GM19328 (cell line): ENCODE results near the gene DIO3.

ENCODE experiments used
- ATAC-seq: cut with Tn5 transposase; IDR thresholded peaks from one replicate; pipeline ENCODE4 v1.9.1; 2021; ENCODE audit warnings: mild to moderate bottlenecking, moderate library complexity; ENCODE audit not compliant: unreplicated experiment

Gene DIO3

DNA sequence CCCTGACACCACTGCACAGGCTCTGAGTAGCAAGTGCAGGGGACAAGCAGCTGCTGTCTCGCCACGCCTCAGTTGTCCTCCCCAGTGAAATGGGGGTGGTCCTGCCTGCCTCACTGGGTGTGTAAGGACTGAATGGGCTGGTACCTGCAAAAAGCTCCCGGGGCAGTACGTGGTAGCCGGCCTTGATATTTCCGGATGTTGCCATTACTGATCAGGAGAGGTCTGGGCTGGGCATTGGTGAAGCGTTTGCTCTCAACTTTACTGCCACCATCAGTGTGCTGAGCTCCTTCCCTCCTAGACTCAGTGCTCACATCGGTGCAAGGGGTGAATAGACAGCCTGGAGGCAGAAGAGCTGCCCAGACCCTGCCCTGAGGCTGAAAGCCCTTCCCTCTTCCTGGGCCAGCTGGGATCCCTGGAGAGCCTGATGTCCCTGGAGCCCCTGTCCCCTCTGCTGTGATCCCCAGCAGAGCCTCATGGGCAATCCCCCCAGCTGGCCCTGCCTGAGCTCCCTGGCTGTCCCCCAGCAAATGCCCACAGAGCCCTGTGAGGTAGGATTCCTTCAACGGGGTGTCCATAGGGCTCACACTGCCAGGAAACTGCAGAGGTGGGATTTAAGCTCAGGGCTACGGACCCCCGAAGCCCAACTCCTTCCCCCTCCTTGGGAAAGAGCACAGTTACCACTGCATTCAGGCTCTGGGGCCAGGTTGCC is 18.2 kb downstream of the DIO3 start:
- no peak for ATAC-seq

DNA sequence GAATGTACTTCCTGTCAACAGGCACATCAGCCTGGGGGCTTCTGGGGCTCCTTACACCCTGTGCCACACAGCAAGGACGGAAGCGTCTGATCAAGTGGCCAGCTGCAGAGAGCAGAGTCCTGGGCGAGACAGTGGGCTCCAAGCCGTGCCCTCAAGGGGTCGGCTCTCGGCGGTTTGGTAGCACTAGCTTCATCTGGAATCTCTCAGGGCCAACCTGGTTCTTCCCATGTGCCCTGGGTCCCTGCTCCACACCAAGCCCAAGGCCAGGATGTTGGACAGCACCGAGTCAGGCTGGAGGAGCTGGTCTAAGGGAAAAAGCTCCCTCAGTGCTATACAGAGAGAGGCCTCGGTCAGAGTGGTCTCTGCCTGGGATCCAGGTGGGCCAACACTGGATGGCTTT is 20.5 kb downstream of the DIO3 start:
- ATAC-seq: no peak

DNA sequence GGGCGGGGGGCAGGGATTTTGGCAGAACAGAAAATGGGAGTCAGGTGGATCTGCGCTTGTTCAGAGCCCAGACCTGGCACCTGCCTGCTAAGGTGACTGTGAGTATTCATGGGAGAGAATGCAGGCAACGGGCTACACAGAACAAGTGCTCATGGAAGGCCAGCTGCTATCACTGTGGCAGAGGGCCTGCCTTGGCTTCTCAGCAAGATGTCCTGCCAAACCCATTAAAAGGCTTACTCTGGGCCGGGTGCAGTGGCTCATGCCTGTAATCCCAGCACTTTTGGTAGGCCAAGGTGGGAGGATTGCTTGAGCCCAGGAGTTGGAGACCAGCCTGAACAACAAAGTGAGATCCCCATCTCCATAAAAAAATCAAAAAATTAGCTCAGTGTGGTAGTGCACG is 21.0 kb downstream of the DIO3 start:
- ATAC-seq: no peak

DNA sequence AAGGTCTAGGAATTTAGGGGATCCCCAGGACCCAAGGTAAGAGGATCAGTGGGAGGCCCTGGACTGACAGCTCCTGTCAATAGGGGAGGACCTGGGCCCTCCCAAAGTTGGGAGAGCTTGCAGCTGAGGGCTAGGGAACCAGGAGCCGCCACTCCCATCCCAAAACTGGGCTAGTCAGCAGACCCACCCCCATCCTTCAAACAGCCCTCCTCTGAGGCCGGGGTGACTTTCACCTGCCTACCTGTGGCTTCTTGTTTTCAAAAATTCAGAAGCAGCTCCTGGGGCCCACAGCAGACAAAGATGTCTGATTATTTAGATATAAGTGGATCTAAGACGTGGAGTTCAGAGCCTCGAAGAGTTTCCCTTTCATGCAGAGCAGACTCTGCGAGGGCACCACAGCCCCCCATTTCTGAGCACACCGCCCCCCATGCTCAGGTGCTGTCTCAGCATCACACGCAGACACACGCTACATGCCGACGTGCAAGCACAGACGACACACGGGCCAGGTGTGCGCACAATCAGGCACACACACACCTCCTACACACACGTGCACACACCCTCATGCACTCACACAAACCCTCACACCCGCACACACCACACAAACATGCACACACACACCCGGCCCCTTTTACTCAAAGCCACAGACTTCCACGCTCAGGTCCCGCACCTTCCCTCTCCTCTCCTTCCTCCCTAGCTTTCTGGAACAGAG is 21.9 kb downstream of the DIO3 start:
- no peak for ATAC-seq

DNA sequence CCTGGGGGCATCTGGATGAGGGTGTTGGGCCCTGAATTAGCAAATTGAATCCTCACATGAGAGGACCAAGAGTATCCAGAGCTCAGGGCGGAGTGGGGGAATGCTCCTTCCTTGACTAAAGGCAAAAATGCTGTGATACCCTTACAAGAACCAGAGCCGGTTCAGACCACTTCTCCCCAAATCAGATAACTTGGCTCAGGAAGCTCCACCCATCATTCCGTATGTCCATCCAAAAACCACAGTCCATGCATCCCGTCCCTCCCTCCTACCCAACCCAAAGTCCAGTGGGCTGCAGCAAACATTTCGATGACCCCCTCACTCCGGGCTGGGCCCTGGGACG is 22.4 kb downstream of the DIO3 start:
- no peak for ATAC-seq

DNA sequence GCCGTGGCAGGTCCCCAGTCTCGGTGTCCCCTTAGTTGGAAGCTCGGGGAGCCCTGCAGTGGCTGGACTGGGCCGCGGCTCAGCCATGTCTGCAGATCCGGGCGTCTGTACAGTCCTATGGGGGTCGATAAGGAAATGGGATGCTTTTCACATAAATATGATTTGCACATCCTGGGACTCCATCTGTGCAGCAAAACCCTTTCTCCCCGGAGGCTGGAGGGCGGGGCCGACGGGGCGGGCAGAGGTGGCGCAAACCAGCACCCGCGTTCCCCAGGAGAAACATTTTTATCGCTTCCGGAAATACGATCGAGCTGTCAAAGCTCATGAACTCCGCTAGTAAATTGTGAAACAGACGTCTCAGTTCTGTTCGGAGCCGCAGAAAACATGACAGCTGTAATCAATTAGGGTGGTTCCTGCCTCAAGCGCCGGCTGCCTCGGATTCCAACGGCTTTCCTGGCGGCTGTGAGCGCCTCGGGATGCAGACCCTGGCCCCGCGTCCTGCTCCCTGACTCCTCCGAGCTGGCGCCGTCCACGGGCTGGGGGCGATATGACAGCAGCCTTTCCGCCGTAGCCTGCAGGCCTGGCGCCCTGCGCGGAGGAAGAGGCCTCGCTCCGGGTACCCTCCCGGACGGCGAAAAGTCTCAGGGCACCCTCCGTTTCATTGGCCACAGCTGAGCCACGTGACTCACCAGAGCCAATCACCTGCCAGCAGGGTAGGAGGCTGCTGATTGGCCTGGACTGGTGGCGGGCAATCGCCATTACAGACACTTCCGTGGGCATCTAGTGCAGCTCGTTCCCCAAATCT is 23.0 kb downstream of the DIO3 start:
- ATAC-seq: no peak

DNA sequence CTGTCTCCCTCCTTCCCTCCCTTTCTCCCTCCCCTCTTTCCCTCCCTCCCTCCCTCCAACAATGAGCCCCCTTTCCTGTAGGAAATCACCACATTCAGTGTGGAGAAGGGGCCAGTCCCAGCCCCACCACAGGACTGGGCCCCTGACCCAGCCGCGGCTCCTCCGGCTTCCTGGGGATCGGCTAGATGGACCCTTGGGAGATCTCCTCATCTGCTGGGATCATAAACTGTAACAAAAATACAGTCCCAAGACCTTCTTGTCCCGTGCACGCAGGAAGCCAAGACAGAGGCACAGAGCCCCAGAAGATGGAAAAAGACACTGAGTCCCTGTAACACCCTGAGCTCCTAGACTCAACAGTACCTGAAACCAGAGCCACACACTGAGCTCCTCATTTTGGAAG is 23.9 kb downstream of the DIO3 start:
- no peak for ATAC-seq

DNA sequence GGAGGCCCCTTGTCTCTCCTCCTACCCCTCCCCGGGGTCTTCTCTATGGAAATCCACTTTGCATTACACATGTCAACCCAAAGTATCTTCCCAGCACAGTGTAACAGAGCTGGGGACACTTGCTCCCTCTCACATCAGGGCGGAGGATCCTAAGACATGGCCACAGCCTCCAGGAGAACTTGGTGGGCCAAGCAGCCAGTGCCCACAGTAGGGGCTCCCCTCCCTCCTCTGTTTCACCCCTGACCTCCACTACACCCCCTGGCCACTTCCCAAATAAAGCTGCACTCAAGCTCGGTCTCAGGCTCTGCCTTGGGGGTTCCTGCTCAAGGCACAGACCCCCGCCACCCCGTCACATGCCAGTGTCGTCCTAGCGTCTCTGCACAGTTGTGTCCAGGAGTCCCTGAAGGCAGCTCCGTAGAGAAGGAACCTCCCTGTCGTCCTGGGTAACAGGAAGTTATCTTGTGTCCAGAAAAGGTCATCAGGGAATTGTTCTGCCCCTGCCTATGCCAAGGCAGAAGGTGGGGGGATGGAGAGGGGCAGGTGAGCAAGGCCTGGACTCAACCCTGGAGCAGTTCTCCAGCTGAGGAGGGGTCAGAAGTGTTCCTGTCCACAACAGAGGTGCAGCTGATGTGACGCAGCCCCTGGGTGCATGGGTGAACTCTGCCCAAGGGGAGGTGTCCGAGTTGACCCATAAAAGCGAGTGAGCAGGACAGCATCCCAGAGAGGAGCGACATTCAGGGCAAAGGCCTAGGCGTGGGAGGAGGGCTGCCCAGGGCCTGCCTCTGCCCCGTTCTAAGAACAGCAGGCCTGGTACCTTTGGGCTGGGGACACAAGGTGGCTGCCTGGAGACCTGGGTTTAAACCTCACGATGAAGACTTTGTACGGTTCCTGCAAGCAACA is 25.5 kb downstream of the DIO3 start:
- no peak for ATAC-seq

DNA sequence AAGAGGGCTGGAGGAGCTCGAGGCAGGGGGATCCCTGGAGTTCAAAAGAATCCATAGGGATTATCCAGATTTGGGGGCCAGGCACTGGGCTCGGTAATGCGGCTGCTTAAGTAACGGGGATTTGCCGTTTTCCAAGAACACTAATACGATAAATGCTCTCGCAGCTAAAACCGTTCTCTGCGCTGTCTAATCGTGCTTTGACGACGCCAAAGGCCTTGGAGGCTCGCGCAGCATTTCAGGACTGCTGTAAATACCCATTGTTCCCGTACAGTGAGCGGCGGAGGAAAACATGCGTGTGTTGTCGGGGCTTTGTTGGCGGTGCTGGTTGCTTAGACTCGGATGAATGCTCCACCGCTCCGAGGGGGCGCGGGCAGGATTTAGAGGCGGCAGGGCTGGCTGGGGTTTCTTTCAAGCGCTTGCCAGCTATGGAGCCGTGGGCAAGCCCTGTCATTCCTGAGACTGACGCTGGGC is 26.2 kb downstream of the DIO3 start:
- no peak for ATAC-seq

DNA sequence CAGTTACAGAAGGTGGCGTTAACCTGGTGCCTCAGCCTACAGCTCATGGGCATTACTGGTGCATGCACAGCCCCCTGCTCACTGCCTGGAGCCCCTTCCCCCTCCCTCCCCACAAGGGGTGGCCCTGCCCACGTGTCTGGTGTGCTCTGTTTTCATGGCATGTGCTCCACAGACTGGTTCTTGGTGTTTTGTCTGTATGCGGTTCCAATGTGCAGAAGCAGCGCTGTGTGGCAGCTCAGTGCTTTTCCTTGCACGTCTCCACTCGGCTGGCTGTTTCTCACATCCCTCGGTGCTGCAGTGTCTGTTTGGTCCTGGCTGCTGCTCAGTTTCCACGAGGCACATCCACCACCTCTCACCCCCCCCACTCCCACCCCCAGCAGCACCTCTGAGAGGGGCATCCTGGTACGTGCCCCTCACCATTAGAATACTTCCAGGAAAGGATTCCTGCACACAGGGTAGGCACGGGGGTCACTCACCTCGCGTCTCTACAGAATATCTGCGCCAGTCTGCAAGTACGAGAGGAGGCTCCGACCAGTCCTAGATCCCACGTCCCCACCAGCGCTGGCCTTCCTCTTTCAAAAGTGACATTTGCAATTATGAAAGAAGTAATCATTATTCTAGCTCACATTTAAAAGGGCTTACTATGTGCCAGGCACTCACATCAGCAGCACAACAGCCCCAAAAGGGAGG is 27.1 kb downstream of the DIO3 start:
- no peak for ATAC-seq

DNA sequence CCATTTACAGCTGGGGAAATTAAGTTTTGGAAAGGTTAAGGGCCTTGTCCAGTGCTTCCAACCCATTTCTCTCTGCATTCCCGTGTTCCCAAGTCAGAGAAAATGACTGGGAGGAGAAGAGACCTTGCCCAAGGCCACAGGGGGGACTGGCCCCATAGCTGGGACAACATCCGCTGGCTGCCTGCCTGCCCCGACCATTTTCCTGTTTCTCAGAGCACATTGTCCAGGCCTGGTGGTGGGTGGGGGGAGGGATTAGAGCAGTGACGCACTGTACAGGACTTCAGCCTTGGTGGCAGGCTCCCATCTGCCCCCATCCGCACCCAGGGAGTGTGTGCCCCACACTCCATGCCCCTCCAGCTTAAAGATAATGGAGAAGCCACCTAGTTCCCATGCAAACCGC is 27.7 kb downstream of the DIO3 start:
- ATAC-seq: no peak

DNA sequence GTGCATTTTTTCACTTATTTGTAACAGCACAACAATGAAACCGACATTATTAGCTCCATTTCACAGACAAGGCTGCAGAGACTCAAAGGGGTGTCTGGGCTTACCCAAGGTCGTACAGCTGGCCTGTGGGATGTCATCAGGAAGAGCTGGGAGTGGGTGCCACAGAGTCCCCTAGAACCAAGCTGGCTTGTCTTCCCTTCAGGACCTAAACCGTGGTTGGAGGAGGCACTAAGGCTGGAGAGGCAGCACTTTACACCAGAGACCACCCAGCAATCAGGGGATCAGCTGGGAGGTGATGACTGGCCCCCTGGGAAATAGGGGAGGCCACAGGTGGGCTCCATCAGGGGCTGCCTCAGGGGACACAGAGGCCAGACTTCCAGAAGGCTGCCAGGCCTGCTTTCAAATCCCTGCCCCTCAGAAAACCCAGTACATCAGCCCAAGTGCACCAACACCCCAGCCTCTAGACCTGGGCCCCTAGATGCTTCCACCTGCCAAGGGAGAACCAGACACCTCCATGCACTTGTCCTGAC is 28.3 kb downstream of the DIO3 start:
- ATAC-seq: no peak

DNA sequence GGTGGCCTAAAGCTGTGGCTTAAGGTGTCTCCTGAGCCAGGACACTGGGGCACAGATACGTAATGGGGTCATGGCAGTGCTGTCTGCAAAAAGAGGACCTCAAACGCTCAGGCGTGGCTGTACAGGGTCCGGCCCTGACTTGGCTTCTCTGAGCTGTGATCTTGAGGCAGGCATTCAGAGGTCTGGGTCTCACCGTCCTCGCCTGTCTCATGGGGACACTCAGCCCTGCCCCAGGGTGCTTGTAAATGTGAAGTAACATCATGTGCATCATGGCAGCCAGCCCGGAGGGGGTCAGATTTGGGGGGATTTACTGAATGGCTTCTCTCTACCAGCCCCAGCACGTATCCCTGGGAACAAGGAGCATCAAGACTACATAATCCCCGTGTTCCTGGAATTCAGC is 28.8 kb downstream of the DIO3 start:
- ATAC-seq: no peak

DNA sequence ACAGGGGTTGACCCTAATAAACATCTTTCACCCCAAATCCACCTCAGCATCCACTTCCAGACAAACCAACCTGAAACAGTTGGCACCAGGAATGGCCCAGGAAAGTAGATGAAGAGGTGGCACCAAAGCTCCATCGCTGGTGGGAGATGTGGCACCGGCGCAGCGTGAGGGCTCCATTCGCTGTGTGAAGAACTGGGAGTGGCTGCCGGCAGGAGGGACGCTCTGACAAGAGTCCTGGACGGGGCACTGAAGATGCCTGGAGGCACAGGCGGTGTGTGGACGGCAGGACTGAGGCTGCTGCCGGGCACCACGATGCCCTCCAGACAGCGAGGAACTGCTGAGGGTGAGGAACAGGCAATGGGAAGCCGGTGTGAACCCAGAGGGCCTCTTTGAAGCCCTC is 29.3 kb downstream of the DIO3 start:
- no peak for ATAC-seq

DNA sequence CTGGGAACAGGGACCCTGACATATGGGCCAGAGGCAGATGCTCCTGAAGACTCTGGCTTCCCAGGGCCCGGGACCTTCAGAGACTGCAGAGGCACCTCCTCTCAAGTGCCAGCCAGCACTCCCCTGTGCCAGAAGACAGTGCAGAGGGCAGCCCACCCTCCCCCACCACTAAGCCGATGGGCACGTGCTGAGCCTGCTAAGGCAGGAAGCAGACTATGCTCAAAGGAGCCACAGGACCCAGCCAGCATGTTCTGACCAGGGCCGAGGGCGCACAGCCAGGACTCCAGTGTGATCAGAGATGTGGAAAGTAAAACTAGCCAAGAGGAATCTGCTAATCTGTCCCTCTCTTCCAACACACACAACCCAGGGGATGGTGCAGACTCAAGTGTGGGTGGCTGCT is 29.8 kb downstream of the DIO3 start:
- ATAC-seq: no peak

DNA sequence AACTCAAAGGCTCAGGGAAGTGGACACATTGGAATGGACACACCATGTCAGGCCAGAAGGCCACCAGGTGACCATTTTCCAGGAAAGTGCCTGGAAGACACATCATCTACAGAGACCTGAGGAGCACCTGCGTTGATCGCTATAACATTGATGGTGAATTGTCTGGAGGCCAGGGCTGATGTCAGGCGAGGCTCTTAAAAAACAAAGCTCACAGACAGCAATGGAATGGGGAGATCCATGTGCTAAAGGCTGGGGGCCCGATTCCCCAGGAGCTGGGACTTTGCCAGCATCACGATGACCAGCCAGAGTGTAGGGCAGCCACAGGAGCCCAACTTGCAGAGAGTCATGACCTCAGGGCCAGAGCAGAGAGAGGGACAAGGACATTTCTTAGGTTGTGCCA is 30.3 kb downstream of the DIO3 start:
- no peak for ATAC-seq

DNA sequence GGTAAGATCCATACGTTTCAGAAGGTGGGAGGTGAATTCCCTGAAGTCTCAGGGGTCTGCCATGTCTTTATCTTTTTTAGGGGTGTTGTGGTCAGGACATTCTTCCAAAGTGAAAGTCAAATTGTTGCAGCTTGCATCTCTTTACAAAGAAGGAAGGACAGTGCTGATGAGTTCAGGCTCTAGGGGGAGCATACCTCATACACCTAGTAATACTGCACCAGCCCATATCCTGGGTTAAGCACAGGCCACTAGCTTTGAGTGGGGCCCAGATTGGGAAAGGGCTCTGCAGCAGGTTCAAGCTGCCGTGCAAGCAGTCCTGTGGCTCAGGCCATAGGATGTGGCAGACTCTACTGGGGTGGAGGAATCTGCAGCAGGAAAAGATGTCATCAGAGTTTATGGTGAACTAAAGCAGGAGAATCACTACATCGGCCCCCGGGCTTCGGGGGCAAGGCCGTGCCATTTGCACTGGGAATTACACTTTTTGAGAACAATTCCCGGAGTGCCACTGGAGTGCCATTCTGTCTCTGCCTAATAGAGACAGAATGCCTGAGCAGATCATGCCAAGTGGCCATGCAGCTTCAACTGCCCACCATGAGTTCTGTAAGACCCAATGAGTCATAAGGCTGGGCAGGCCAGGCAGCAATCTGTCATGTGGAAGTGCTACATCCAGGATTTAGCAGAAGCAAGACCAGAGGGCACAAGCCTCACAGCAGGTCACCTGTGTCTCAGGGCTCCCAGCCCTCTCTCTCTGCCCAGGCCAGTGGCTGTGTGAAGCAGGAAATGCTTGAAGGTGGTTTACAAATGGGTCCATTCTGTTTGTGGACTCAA is 32.3 kb downstream of the DIO3 start:
- ATAC-seq: no peak

DNA sequence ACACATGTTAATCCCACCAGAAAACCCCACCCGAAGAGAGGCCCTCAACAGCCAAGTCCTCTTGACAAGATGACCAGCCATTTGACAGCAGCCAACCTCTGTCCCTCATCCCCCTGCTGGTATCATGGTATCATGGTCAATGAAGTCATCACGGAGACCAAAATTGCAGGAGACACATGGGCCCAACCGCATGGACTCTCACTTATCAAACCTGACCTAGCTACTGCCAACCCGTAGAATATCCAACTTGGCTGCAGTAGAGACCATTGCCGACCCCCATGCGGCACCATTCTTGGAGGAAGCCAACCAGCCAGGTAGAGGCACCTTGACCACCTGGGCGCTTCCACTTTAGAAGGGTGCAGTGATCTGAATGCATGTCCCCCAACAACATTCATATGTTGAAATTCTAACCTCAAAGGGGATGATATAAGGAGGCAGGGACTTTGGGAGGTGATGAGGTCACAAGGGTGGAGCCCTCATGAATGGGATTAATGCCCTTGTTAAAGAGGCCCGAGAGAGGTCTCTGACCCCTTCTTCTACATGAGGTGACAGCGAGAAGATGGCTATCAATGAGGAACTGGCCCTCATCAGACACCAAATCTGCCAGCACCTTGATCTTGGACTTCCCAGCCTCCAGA is 33.3 kb downstream of the DIO3 start:
- no peak for ATAC-seq

DNA sequence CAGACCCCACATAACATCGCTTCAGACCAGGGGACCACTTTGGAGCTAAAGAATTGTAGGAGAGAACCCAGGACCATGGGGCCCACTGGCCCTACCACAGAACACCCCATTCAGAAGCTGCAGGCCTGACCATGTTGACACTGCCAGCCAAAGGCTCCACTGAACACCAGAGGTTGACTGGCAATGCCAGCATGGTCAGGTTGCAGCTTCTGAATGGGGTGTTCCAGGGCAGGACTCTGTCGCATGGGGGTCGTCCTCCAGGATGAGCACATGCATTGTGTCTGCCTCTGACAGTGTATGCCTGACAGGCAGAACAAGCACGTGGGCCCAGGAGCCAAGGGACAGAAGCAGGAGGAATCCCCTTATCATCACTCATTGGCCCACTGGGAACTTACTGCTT is 34.1 kb downstream of the DIO3 start:
- ATAC-seq: no peak
